ENCODE data around the gene COP1. TPM values are rescaled to one million over a fixed set of nuclear protein-coding genes. Genes with fewer than 3 reads are reported as not detected.

COP1 gene
- total RNA-seq, 4 donors from 2014 or later = 53.4 to 85.5 (median 68.4) TPM

DNA sequence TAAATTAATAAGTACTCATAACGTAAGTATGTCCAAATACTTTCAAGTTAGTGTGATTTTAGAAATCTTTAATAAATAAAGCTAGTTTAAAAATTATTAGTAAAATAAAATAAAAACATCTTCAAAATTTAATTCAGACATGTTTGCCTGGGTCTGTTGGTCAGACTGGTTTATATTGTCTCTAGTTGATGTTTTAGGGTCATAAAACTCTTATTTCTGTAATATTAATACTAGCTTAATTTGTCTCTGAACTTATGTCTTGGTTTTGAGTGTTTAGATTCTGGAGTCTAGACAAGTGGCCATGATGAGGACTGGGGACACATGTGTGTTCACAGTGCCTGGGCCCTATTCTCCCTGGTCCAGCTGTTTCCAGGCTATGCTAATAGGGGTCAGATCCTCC lies 279.1 kb downstream of the COP1 start:
- intact Hi-C loops (cut with DNase I; ENCODE audit: low total_unique reads) = no loop called here
- H3K36me3 ChIP-seq = no peaks in the 10 kb centered on the region
- H3K27ac ChIP-seq = no peak overlapping the region
- TF ChIP-seq POLR2A (IDR thresholded peaks at IDR 0.05) = no peak
- TF ChIP-seq, protein P1, sequence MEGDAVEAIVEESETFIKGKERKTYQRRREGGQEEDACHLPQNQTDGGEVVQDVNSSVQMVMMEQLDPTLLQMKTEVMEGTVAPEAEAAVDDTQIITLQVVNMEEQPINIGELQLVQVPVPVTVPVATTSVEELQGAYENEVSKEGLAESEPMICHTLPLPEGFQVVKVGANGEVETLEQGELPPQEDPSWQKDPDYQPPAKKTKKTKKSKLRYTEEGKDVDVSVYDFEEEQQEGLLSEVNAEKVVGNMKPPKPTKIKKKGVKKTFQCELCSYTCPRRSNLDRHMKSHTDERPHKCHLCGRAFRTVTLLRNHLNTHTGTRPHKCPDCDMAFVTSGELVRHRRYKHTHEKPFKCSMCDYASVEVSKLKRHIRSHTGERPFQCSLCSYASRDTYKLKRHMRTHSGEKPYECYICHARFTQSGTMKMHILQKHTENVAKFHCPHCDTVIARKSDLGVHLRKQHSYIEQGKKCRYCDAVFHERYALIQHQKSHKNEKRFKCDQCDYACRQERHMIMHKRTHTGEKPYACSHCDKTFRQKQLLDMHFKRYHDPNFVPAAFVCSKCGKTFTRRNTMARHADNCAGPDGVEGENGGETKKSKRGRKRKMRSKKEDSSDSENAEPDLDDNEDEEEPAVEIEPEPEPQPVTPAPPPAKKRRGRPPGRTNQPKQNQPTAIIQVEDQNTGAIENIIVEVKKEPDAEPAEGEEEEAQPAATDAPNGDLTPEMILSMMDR (IDR thresholded peaks at IDR 0.05) = no peak
- H3K4me3 ChIP-seq = no peak overlapping the region
- DNase-seq = no peak
- no peaks in the 10 kb centered on the region for H3K4me1 ChIP-seq
- H3K9me3 ChIP-seq = peaks cover 0 to 17% of the 10 kb centered on the region in 2 donors
- H3K27me3 ChIP-seq = no peaks in the 10 kb centered on the region

GRCh38 chr1:175922254-175922881 lies 284.7 kb downstream of the COP1 start:
- H3K4me3 ChIP-seq = no peak overlapping the region
- no peak for DNase-seq
- H3K9me3 ChIP-seq = peaks cover 0 to 3% of the 10 kb centered on the region in 2 donors
- TF ChIP-seq POLR2A (IDR thresholded peaks at IDR 0.05) = no peak
- TF ChIP-seq, protein P1 (IDR thresholded peaks at IDR 0.05) = no peak
- H3K36me3 ChIP-seq = no peaks in the 10 kb centered on the region
- no peaks in the 10 kb centered on the region for H3K4me1 ChIP-seq
- no peaks in the 10 kb centered on the region for H3K27me3 ChIP-seq
- intact Hi-C loops (cut with DNase I; ENCODE audit: low total_unique reads) = no loop called here
- H3K27ac ChIP-seq = no peak overlapping the region

- Histone ChIP-seq H3K9me3 (no peaks in the 10 kb centered on the region), H3K4me1 (no peaks in the 10 kb centered on the region), H3K27ac (no peak overlapping the region), H3K27me3 (no peaks in the 10 kb centered on the region), H3K4me3 (no peak overlapping the region), H3K36me3 (no peaks in the 10 kb centered on the region)
- DNase-seq = no peak
- no peak for TF ChIP-seq POLR2A (IDR thresholded peaks at IDR 0.05)
- TF ChIP-seq, protein P1 (IDR thresholded peaks at IDR 0.05) = no peak
- intact Hi-C loops (cut with DNase I; ENCODE audit: low total_unique reads) = no loop called here
Observed at GRCh38 chr1:175920381-175920780, 286.7 kb downstream of the COP1 start.

GRCh38 chr1:175919001-175919400 lies 288.1 kb downstream of the COP1 start:
- DNase-seq = no peak
- TF ChIP-seq, protein P1 (IDR thresholded peaks at IDR 0.05) = no peak
- TF ChIP-seq POLR2A (IDR thresholded peaks at IDR 0.05) = no peak
- intact Hi-C loops (cut with DNase I; ENCODE audit: low total_unique reads) = no loop called here
- H3K36me3 ChIP-seq = no peaks in the 10 kb centered on the region
- no peak overlapping the region for H3K27ac ChIP-seq
- H3K9me3 ChIP-seq = no peaks in the 10 kb centered on the region
- H3K27me3 ChIP-seq = no peaks in the 10 kb centered on the region
- H3K4me3 ChIP-seq = no peak overlapping the region
- H3K4me1 ChIP-seq = no peaks in the 10 kb centered on the region

DNA sequence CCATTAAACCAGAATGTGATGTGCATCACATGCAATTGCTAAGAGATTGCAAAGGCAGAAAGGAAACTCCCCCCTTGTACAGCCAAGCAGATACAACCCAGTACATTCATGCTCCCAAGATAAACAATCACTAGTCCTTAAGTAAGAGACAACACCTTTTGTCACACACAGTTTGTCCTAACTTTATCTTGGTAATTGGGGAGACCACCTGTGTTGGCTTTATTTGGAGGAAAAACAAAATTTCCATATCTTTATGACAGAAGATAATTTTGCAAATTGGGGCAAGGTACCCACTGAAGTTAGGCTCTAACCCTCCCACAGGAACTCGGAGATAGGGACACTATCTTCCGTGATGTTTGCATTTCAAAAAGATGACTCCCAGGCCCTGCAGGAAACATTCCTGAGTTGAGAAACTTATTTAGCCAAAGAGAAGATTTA lies 288.7 kb downstream of the COP1 start:
- intact Hi-C loops (cut with DNase I; ENCODE audit: low total_unique reads) = no loop called here
- no peak for DNase-seq

More for the DNA sequence above, 288.7 kb downstream of the COP1 start:
- no peak overlapping the region for H3K4me3 ChIP-seq
- TF ChIP-seq, protein P1 (IDR thresholded peaks at IDR 0.05) = no peak
- no peak for TF ChIP-seq POLR2A (IDR thresholded peaks at IDR 0.05)
- no peaks in the 10 kb centered on the region for H3K27me3 ChIP-seq
- H3K36me3 ChIP-seq = no peaks in the 10 kb centered on the region
- no peaks in the 10 kb centered on the region for H3K4me1 ChIP-seq
- no peaks in the 10 kb centered on the region for H3K9me3 ChIP-seq
- H3K27ac ChIP-seq = no peak overlapping the region

All from uterus (tissue), 4 donors.